ENCODE data around the gene LIMS1.
"Not testable (repeated sequence)": the region's sequence is repeated elsewhere in the genome, so short reads cannot be mapped to it uniquely, and the experiment has no call there.

DNA sequence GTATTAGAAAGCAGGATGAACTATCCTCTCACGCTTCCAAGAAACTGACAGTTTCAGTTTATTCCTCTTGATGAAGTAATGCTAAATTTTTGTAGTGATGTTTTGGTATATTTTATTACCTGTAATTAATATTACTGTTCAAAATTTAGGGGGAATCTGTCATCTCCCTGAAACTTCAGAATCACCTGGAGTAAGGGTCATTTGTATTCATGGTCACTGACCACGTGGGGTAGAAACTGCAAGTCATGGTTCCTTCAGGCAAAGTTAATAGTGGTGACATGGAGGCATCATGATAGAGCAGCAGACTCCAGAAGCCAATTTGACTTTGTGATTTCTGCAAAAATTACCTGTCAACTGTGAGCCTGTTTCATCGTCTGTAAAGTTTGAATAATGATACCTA lies 38.1 kb upstream of the LIMS1 start:
- TF ChIP-seq EZH2 (IDR thresholded peaks at IDR 0.05); FOXP2 (optimal IDR thresholded peaks at IDR 0.05; ENCODE audit: control extremely low read depth, extremely low read length, insufficient read depth): not testable (repeated sequence)
